SK-N-SH (cell line): ENCODE measurements around the gene FAM20B. TPM values are rescaled to one million over a fixed set of nuclear protein-coding genes. Genes with fewer than 3 reads are reported as not detected.

ENCODE experiments used
- CTCF ChIA-PET: fragments of 300-600, 350-600 bp; formaldehyde crosslinking; extraction: SDS; loops from one replicate; lab custom pipeline; 2021; lab: Yijun Ruan, JAX
- POLR2A ChIA-PET: fragments of 350-600 bp; sonication (Branson Sonifier 250); formaldehyde crosslinking; extraction: SDS; loops from one replicate; lab custom pipeline; 2020; ENCODE audit warnings: antibody characterized with exemption, inconsistent platforms; lab: Yijun Ruan, JAX
- DNase-seq: peaks from one replicate; pipeline ENCODE4 v3.0.0; 2012
- H2AFZ ChIP-seq: fragments of 200-600 bp; sonication (generic); 2 replicates; pipeline ENCODE4 v1.8.1; 2016; ENCODE audit warnings: antibody characterized with exemption, mild to moderate bottlenecking, low read depth
- H3F3A ChIP-seq: fragments of 200-600 bp; sonication (generic); replicated peaks from 2 replicates; pipeline ENCODE3; 2016; ENCODE audit warnings: antibody characterized with exemption, mild to moderate bottlenecking; ENCODE audit not compliant: insufficient read depth
- H3K27ac ChIP-seq, 2 experiments: fragments of 200-500 bp in 1 of 2; fragments of 200-600 bp in 1 of 2; sonication (Bioruptor generic) in 1 of 2; sonication (generic), shearing (Covaris generic) in 1 of 2; 2 replicates each; pipeline versions ENCODE4 v1.5.1 to v1.6.1; 2014 to 2016; ENCODE audit warnings: low read depth in 2 of 2, inconsistent platforms in 1 of 2, low read length in 1 of 2, mild to moderate bottlenecking in 1 of 2, mixed read lengths in 1 of 2
- H3K27me3 ChIP-seq: fragments of 200-600 bp; sonication (generic), shearing (Covaris generic); 2 replicates; pipeline ENCODE4 v1.6.1; 2016; ENCODE audit warnings: mixed run types; ENCODE audit not compliant: insufficient read depth
- H3K36me3 ChIP-seq, 2 experiments: fragments of 200-500 bp in 1 of 2; fragments of 200-600 bp in 1 of 2; sonication (Bioruptor generic) in 1 of 2; sonication (generic) in 1 of 2; replicated peaks in 1 of 2; 2 replicates each; pipeline versions ENCODE3 to v1.5.1; 2014 to 2016; ENCODE audit warnings: low read length in 1 of 2, mild to moderate bottlenecking in 1 of 2; ENCODE audit not compliant: insufficient read depth in 2 of 2, control insufficient read depth in 1 of 2
- H3K4me1 ChIP-seq, 2 experiments: fragments of 200-500 bp in 1 of 2; fragments of 200-600 bp in 1 of 2; sonication (Bioruptor generic) in 1 of 2; sonication (generic), shearing (Covaris generic) in 1 of 2; 2 replicates each; pipeline versions ENCODE4 v1.5.1 to v1.6.1; 2014 to 2016; ENCODE audit warnings: low read depth in 1 of 2, low read length in 1 of 2, mixed run types in 1 of 2; ENCODE audit not compliant: insufficient read depth in 2 of 2, control insufficient read depth in 1 of 2
- H3K4me2 ChIP-seq: fragments of 200-600 bp; sonication (generic), shearing (Covaris generic); 2 replicates; pipeline ENCODE4 v1.6.1; 2017; ENCODE audit warnings: mixed run types
- H3K4me3 ChIP-seq, 2 experiments: fragments of 200-500 bp in 1 of 2; fragments of 200-600 bp in 1 of 2; sonication (Bioruptor generic) in 1 of 2; sonication (generic), shearing (Covaris generic) in 1 of 2; 2 replicates each; pipeline versions ENCODE4 v1.5.1 to v1.8.1; 2014 to 2016; ENCODE audit warnings: low read depth in 2 of 2, inconsistent platforms in 1 of 2, low read length in 1 of 2, mild to moderate bottlenecking in 1 of 2, mixed read lengths in 1 of 2, moderate library complexity in 1 of 2
- H3K79me2 ChIP-seq: fragments of 200-600 bp; sonication (generic); 2 replicates; pipeline ENCODE4 v1.8.1; 2017; ENCODE audit warnings: mild to moderate bottlenecking; ENCODE audit not compliant: insufficient read depth
- H3K9ac ChIP-seq: fragments of 200-600 bp; sonication (generic); 2 replicates; pipeline ENCODE4 v1.6.1; 2017; ENCODE audit warnings: mixed run types
- H3K9me2 ChIP-seq: fragments of 200-600 bp; sonication (generic); 2 replicates; pipeline ENCODE4 v1.6.1; 2017; ENCODE audit warnings: mixed run types
- H3K9me3 ChIP-seq: fragments of 200-600 bp; sonication (generic); 2 replicates; pipeline ENCODE4 v1.6.1; 2017; ENCODE audit warnings: mixed run types, mild to moderate bottlenecking, moderate library complexity
- H4K20me1 ChIP-seq: fragments of 200-600 bp; sonication (generic); 2 replicates; pipeline ENCODE4 v1.6.1; 2017; ENCODE audit warnings: mild to moderate bottlenecking, mixed run types; ENCODE audit not compliant: insufficient read depth
- EP300 ChIP-seq, 2 experiments: IDR thresholded peaks; 2 replicates each; pipeline versions ENCODE4 v1.4.0 to v1.6.1; 2012; ENCODE audit warnings: borderline replicate concordance in 1 of 2, low read depth in 1 of 2, low read length in 1 of 2
- EZH2phosphoT487 ChIP-seq: fragments of 200-600 bp; sonication (generic); IDR thresholded peaks from 2 replicates; pipeline ENCODE4 v1.6.1; 2017; ENCODE audit warnings: low read depth, mixed run types, mild to moderate bottlenecking, antibody characterized with exemption, moderate library complexity, borderline replicate concordance
- FOSL2 ChIP-seq: IDR thresholded peaks from 2 replicates; pipeline ENCODE4 v1.4.0; 2012; ENCODE audit warnings: low read depth, mild to moderate bottlenecking, moderate library complexity, borderline replicate concordance
- MEF2A ChIP-seq: IDR thresholded peaks from 2 replicates; pipeline ENCODE4 v1.4.0; 2012; ENCODE audit warnings: low read depth, borderline replicate concordance
- MXI1 ChIP-seq: IDR thresholded peaks from 2 replicates; pipeline ENCODE4 v1.6.1; 2012; ENCODE audit warnings: mild to moderate bottlenecking, low read depth, low read length, improper control_type of control experiment
- NFIC ChIP-seq: IDR thresholded peaks from 2 replicates; pipeline ENCODE4 v1.4.0; 2012; ENCODE audit warnings: borderline replicate concordance
- RCOR1 ChIP-seq: fragments of 150-350 bp; IDR thresholded peaks from 2 replicates; pipeline ENCODE4 v1.6.1; 2017; ENCODE audit warnings: antibody characterized with exemption, low read length
- RFX5 ChIP-seq: IDR thresholded peaks from 2 replicates; pipeline ENCODE4 v1.6.1; 2012; ENCODE audit warnings: mild to moderate bottlenecking, improper control_type of control experiment, low read length
- RXRA ChIP-seq: IDR thresholded peaks from 2 replicates; pipeline ENCODE4 v1.4.0; 2012; ENCODE audit warnings: low read depth, mild to moderate bottlenecking, borderline replicate concordance
- TAF1 ChIP-seq: IDR thresholded peaks from 2 replicates; pipeline ENCODE4 v1.6.1; 2012; ENCODE audit warnings: low read depth, mild to moderate bottlenecking, low read length, moderate library complexity, borderline replicate concordance
- TCF12 ChIP-seq: IDR thresholded peaks from 2 replicates; pipeline ENCODE4 v1.4.0; 2012
- WGBS: methylation state at CpG from one replicate; pipeline ENCODE4 v1.1.6; 2017; ENCODE audit warnings: low lambda C conversion rate; 5-methylcytosine and 5-hydroxymethylcytosine counted together
- polyA plus RNA-seq, 3 experiments: library from polyadenylated mRNA; depleted of rRNA; stranded (reverse); fragments of >200 nt; gene quantifications; 2 replicates each; pipeline ENCODE4 v1.2.3, GENCODE V29; 2012
- TF ChIP-seq, protein P1 (sequence below): IDR thresholded peaks from 2 replicates; pipeline ENCODE4 v1.4.0; 2012; ENCODE audit warnings: low read depth, borderline replicate concordance
- TF ChIP-seq, protein P2 (sequence below): IDR thresholded peaks from 2 replicates; pipeline ENCODE4; 2012
- TF ChIP-seq, protein P3 (sequence below): fragments of 200-600 bp; sonication (generic); IDR thresholded peaks from 2 replicates; pipeline ENCODE4 v1.6.1; 2017; ENCODE audit warnings: antibody characterized with exemption, mild to moderate bottlenecking, moderate library complexity
- TF ChIP-seq, protein P4 (sequence below): IDR thresholded peaks from 2 replicates; pipeline ENCODE4 v1.4.0; 2012; ENCODE audit warnings: low read depth
- TF ChIP-seq, protein P5 (sequence below): fragments of 150-350 bp; IDR thresholded peaks from 2 replicates; pipeline ENCODE4 v1.6.1; 2017; ENCODE audit warnings: antibody characterized with exemption, low read length, low read depth, borderline replicate concordance
- TF ChIP-seq, protein P6 (sequence below): IDR thresholded peaks from 2 replicates; pipeline ENCODE4 v1.4.0; 2012; ENCODE audit warnings: low read depth, borderline replicate concordance

Gene FAM20B
- polyA plus RNA-seq, 1 of the 3 experiments (the other 2 are of a cell fraction): 14.9 TPM

DNA sequence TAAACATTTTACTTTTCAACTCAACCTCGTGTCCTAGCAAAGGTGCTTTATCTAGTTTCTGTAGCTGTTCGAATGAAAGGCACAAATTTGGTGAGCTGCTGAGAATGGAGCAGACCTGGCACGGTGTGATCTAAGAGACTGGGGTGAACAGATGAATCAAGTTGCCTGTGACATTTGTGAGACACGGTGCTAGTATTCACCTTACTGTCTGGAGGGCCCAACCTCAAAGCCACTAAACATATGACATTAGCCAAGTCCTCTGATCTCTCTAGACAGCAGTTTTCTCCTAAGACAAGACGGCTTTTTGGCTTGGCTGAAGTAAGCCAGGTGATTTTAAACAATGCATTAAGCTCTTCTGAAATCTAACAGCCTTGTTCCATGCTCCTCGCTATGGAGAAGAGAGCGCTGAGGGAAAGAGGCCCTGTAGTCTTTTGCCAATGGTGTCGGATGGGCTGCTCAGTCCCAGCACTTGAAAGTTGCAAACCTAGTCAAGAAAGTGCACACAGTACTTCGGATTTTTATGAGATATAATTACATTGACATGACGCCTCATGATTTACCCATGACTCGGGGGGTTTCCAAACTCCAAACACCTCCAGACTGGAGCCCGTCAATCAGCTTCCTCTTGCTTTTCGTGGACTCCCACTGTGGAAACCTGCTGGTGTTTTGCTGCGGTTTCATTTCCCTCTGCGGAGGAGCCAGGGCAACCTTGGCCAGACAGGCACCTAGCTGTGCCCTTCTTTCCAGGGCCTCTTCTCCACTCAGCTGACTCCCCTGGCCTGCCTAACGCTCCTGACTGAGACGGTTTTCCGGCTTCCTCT is 55.4 kb downstream of the FAM20B start (continued):
- TF ChIP-seq EP300 (IDR thresholded peaks at IDR 0.05; ENCODE audit: borderline replicate concordance in 1 of 2, low read depth in 1 of 2, low read length in 1 of 2) (no peak), FOSL2 (no peak), EZH2phosphoT487 (no peak), MXI1 (no peak), RXRA (no peak), NFIC (no peak), RCOR1 (no peak)
- TF ChIP-seq, protein P1, sequence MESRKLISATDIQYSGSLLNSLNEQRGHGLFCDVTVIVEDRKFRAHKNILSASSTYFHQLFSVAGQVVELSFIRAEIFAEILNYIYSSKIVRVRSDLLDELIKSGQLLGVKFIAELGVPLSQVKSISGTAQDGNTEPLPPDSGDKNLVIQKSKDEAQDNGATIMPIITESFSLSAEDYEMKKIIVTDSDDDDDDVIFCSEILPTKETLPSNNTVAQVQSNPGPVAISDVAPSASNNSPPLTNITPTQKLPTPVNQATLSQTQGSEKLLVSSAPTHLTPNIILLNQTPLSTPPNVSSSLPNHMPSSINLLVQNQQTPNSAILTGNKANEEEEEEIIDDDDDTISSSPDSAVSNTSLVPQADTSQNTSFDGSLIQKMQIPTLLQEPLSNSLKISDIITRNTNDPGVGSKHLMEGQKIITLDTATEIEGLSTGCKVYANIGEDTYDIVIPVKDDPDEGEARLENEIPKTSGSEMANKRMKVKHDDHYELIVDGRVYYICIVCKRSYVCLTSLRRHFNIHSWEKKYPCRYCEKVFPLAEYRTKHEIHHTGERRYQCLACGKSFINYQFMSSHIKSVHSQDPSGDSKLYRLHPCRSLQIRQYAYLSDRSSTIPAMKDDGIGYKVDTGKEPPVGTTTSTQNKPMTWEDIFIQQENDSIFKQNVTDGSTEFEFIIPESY: no peak
- TF ChIP-seq, protein P2, sequence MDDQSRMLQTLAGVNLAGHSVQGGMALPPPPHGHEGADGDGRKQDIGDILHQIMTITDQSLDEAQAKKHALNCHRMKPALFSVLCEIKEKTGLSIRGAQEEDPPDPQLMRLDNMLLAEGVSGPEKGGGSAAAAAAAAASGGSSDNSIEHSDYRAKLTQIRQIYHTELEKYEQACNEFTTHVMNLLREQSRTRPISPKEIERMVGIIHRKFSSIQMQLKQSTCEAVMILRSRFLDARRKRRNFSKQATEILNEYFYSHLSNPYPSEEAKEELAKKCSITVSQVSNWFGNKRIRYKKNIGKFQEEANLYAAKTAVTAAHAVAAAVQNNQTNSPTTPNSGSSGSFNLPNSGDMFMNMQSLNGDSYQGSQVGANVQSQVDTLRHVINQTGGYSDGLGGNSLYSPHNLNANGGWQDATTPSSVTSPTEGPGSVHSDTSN: no peak
- TF ChIP-seq, protein P3, sequence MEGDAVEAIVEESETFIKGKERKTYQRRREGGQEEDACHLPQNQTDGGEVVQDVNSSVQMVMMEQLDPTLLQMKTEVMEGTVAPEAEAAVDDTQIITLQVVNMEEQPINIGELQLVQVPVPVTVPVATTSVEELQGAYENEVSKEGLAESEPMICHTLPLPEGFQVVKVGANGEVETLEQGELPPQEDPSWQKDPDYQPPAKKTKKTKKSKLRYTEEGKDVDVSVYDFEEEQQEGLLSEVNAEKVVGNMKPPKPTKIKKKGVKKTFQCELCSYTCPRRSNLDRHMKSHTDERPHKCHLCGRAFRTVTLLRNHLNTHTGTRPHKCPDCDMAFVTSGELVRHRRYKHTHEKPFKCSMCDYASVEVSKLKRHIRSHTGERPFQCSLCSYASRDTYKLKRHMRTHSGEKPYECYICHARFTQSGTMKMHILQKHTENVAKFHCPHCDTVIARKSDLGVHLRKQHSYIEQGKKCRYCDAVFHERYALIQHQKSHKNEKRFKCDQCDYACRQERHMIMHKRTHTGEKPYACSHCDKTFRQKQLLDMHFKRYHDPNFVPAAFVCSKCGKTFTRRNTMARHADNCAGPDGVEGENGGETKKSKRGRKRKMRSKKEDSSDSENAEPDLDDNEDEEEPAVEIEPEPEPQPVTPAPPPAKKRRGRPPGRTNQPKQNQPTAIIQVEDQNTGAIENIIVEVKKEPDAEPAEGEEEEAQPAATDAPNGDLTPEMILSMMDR: no peak
- TF ChIP-seq, protein P4, sequence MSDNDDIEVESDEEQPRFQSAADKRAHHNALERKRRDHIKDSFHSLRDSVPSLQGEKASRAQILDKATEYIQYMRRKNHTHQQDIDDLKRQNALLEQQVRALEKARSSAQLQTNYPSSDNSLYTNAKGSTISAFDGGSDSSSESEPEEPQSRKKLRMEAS: no peak

DNA sequence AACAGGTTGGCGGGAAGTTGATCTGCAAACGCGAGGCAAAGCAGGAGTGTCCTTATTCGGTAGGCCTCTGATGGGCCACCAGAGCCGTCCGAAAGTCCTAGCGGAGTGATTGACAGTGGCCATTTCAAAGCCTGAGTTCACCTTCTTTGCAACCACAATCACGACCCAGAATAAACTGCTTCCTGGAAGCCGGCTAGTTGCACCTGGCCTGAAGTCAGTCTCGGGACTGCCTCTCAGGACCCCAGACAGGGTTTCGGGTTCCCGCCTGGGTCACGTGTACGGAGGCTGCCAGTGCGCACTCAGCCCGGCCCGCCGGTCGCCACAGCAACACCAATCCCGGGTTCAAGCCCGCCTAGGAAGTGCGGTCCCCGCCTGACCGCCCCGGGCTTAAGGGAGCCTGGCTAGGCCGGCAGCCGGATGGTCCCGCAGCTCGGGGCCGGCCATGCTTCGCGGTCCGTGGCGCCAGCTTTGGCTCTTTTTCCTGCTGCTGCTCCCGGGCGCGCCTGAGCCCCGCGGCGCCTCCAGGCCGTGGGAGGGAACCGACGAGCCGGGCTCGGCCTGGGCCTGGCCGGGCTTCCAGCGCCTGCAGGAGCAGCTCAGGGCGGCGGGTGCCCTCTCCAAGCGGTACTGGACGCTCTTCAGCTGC is 56.1 kb downstream of the FAM20B start, which contains the start of gene TOR3A:
TOR3A (plus strand) TSS at position 384 of the 646 bp plus-strand sequence; CDS start at position 443, 59 bp downstream.
- ChIA-PET POLR2A (interaction anchor here (1.0 to 1.6 kb wide), 2 partner anchors 10 to 52 kb away, joined by 3 to 5 read pairs; no protein-coding TSS in a partner anchor), CTCF (interaction anchor here (0.8 to 8.0 kb wide), 10 partner anchors 10 to 549 kb away, joined by 3 to 63 read pairs (median 4); no protein-coding TSS in a partner anchor)
- no peaks in the 10 kb centered on the region for H3F3A ChIP-seq
- H4K20me1 ChIP-seq: no peaks in the 10 kb centered on the region
- peak; percentile 94 for DNase-seq
- H3K4me1 ChIP-seq: peaks cover 0 to 13% of the 10 kb centered on the region in 2 experiments; a peak in 1 of 4 replicates
- H3K79me2 ChIP-seq: peaks cover 26% of the 10 kb centered on the region
- H3K4me2 ChIP-seq: peak within 1 kb of the TSS; percentile 97
- H3K9me3 ChIP-seq: no peaks in the 10 kb centered on the region
- H3K9me2 ChIP-seq: no peaks in the 10 kb centered on the region
- H3K9ac ChIP-seq: peak within 1 kb of the TSS; percentile 83
- peaks cover 0 to 8% of the 10 kb centered on the region in 2 experiments for H3K36me3 ChIP-seq
- WGBS: 15% methylated on average over 5 of the region's 51 CpGs
- H3K4me3 ChIP-seq: peak within 1 kb of the TSS; percentile 81 to 84
- peak within 1 kb of the TSS; percentile 73 for H3K27ac ChIP-seq
- no peaks in the 10 kb centered on the region for H3K27me3 ChIP-seq
- peak within 1 kb of the TSS; percentile 81 for H2AFZ ChIP-seq
- TF ChIP-seq TCF12 (0 out of 2 replicates have a peak, but pooled peaks have one; percentile 3), RCOR1 (no peak), RFX5 (no peak), FOSL2 (no peak), TAF1 (peak; percentile 73; the same call in 1 of the 2 replicates), MEF2A (no peak)
- TF ChIP-seq, protein P4: peak; percentile 70
- TF ChIP-seq, protein P5, sequence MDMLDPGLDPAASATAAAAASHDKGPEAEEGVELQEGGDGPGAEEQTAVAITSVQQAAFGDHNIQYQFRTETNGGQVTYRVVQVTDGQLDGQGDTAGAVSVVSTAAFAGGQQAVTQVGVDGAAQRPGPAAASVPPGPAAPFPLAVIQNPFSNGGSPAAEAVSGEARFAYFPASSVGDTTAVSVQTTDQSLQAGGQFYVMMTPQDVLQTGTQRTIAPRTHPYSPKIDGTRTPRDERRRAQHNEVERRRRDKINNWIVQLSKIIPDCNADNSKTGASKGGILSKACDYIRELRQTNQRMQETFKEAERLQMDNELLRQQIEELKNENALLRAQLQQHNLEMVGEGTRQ: peak; percentile 68
- TF ChIP-seq, protein P1: no peak
- TF ChIP-seq, protein P6, sequence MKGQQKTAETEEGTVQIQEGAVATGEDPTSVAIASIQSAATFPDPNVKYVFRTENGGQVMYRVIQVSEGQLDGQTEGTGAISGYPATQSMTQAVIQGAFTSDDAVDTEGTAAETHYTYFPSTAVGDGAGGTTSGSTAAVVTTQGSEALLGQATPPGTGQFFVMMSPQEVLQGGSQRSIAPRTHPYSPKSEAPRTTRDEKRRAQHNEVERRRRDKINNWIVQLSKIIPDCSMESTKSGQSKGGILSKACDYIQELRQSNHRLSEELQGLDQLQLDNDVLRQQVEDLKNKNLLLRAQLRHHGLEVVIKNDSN: peak; percentile 96
